ENCODE data around the gene SP140. TPM values are rescaled to one million over a fixed set of nuclear protein-coding genes. Genes with fewer than 3 reads are reported as not detected.

Gene SP140
- total and polyA plus RNA-seq, 9 of the 15 experiments (the other 6 are each of a cell fraction or from before 2014, with no cell fraction given), result 0.04 to 1.1 (median 0.57) TPM; not detected in 1

DNA sequence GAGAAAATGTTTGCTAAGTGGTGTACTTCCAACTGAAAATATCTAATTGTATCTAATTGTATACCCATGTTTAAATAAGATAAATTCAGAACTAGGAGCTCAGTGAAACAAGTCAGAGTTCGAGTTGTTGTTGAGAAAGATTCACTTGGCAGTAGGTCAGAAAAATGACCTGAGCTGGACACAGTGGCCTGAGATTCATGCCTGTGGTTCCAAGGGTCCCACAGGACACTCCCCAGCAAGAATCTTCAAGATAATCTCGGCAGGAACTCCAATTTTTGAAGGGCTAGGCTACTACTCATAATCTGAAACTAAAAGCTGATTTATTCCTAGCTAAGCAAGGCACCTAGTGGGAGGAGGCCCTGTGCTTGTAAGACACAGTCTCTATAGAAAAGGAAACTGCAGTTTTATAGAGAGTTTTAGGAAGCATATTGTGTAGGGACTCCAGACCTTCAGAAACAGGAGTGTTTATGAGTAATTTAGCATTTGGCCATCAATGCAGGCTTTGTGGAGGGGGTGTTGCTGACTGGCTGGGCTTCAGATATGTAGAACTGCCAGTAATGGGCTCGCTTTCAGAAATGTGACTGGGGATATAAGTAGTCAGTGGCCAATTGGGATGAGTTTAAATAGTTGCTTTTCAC, 43.2 kb downstream of the SP140 start:
- intact Hi-C loops (cut with micrococcal nuclease) (no loop called here), in situ Hi-C loops (cut with MboI) (no loop called here)
- FAIRE-seq (no peak), ATAC-seq (no peak), DNase-seq (ENCODE audit: extremely low read depth in 1 of 4, low spot score in 3 of 4) (no peak)
- no peaks in the 10 kb centered on the region for H3K9me1 ChIP-seq (ENCODE audit: control insufficient read depth, insufficient read depth, low read length)
- peaks cover 0 to 4% of the 10 kb centered on the region in 2 experiments; a peak in 1 of 5 replicates for H3K27me3 ChIP-seq (ENCODE audit: control insufficient read depth in 2 of 2, insufficient read depth in 2 of 2, low read length in 2 of 2)
- no peaks in the 10 kb centered on the region for H3K36me3 ChIP-seq (ENCODE audit: control insufficient read depth, insufficient read depth, low read length)
- no peaks in the 10 kb centered on the region; a peak in 1 of 5 replicates for H3K4me1 ChIP-seq (replicated peaks in 1 of 2; ENCODE audit: control insufficient read depth in 2 of 2, insufficient read depth in 2 of 2, low read length in 2 of 2)
- WGBS (ENCODE audit: insufficient coverage, low coverage, missing lambda C conversion rate), result 0% methylated on average over 3 of the region's 3 CpGs
- no peak overlapping the region for H3K4me3 ChIP-seq
- H3K4me2 ChIP-seq (ENCODE audit: insufficient read depth, low read length), result no peak overlapping the region
- no peaks in the 10 kb centered on the region for H3K9me3 ChIP-seq (replicated peaks; ENCODE audit: control insufficient read depth, insufficient read depth, low read depth, low read length)
- no peak for TF ChIP-seq PCBP1 (IDR thresholded peaks at IDR 0.05; ENCODE audit: low read depth, low read length, poor library complexity, severe bottlenecking)
- no peak for TF ChIP-seq MCM5 (IDR thresholded peaks at IDR 0.05; ENCODE audit: low read depth)
- no peak for TF ChIP-seq RFX5 (IDR thresholded peaks at IDR 0.05; ENCODE audit: low read depth, low read length)
- no peak for TF ChIP-seq POLR2B (IDR thresholded peaks at IDR 0.05; ENCODE audit: low read depth, partially characterized antibody)
- TF ChIP-seq KLF6 (CRISPR knock-in tag; IDR thresholded peaks at IDR 0.05; ENCODE audit: borderline replicate concordance), result no peak
- TF ChIP-seq ZNF217 (CRISPR knock-in tag; IDR thresholded peaks at IDR 0.05), result no peak
- TF ChIP-seq HNRNPL (IDR thresholded peaks at IDR 0.05; ENCODE audit: low read depth, low read length), result no peak
- no peak for TF ChIP-seq RBM17 (IDR thresholded peaks at IDR 0.05; ENCODE audit: borderline replicate concordance, low read depth, low read length)
- TF ChIP-seq, protein P1, sequence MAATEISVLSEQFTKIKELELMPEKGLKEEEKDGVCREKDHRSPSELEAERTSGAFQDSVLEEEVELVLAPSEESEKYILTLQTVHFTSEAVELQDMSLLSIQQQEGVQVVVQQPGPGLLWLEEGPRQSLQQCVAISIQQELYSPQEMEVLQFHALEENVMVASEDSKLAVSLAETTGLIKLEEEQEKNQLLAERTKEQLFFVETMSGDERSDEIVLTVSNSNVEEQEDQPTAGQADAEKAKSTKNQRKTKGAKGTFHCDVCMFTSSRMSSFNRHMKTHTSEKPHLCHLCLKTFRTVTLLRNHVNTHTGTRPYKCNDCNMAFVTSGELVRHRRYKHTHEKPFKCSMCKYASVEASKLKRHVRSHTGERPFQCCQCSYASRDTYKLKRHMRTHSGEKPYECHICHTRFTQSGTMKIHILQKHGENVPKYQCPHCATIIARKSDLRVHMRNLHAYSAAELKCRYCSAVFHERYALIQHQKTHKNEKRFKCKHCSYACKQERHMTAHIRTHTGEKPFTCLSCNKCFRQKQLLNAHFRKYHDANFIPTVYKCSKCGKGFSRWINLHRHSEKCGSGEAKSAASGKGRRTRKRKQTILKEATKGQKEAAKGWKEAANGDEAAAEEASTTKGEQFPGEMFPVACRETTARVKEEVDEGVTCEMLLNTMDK (IDR thresholded peaks at IDR 0.05; ENCODE audit: borderline replicate concordance, insufficient read depth, low read depth, low read length, poor library complexity, severe bottlenecking), result no peak
- TF ChIP-seq PHTF2 (CRISPR knock-in tag; IDR thresholded peaks at IDR 0.05), result no peak
- no peak for TF ChIP-seq NR2F6 (CRISPR knock-in tag; IDR thresholded peaks at IDR 0.05)
- TF ChIP-seq ZNF24 (IDR thresholded peaks at IDR 0.05), result no peak
- TF ChIP-seq KLF16 (IDR thresholded peaks at IDR 0.05), result no peak
- TF ChIP-seq ZNF431 (CRISPR knock-in tag; IDR thresholded peaks at IDR 0.05), result no peak
- TF ChIP-seq NFIX (CRISPR knock-in tag; IDR thresholded peaks at IDR 0.05; ENCODE audit: low read depth), result no peak
- TF ChIP-seq ERF (CRISPR knock-in tag; IDR thresholded peaks at IDR 0.05), result no peak
- no peak for TF ChIP-seq RFX7 (CRISPR knock-in tag; IDR thresholded peaks at IDR 0.05)
- BruUV-seq (replicated peaks), result no TSS peak
- no peak overlapping the region for H3K27ac ChIP-seq (ENCODE audit: extremely low read depth, low read depth, low read length)
- no peak overlapping the region for H3K9ac ChIP-seq (ENCODE audit: insufficient read depth in 1 of 2, low read depth in 2 of 2, low read length in 2 of 2)
- ChIA-PET CTCF (ENCODE audit: low intra/inter-chr PET ratio) (no interaction called here), POLR2A (no interaction called here)
- H2AFZ ChIP-seq (ENCODE audit: low read depth, low read length), result no peak overlapping the region
- H4K20me1 ChIP-seq (replicated peaks; ENCODE audit: control insufficient read depth, insufficient read depth, low read length), result no peaks in the 10 kb centered on the region
- no peaks in the 10 kb centered on the region for H3K79me2 ChIP-seq (ENCODE audit: control insufficient read depth, insufficient read depth, low read length)
